Measurements from ENCODE around the gene ELP6.

The ELP6 gene

DNA sequence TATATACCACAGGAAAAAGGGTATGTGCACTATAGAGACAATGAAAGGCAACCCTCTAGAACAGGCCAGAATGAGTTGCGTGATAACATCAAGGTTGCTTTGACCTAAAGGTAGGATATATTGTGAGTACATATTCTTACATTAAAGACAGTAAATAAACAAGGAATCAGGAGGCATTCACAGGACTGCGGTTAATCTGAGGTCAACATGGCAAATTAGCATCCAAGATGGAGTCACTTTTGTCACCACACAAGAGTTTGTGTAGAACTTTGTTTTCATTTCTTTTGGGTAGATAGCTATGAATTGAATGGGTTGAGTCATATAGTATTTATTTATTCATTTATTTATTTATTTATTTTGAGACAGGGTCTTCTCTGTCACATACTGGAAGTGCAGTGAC is 26.2 kb downstream of the ELP6 start:
- TF ChIP-seq NFIC (IDR thresholded peaks at IDR 0.05), result no peak
- TF ChIP-seq ZBTB7A (IDR thresholded peaks at IDR 0.05; ENCODE audit: low read depth), result no peak
- no peak for TF ChIP-seq CEBPB (IDR thresholded peaks at IDR 0.05)

- TF ChIP-seq NFIC (IDR thresholded peaks at IDR 0.05) (no peak), CEBPB (IDR thresholded peaks at IDR 0.05) (no peak), TCF12 (IDR thresholded peaks at IDR 0.05; ENCODE audit: low read depth) (no peak), USF1 (IDR thresholded peaks at IDR 0.05) (no peak), TEAD4 (IDR thresholded peaks at IDR 0.05) (no peak), TAF1 (IDR thresholded peaks at IDR 0.05; ENCODE audit: low read depth) (no peak), FOXM1 (IDR thresholded peaks at IDR 0.05; ENCODE audit: borderline replicate concordance, low read depth) (no peak)
- TF ChIP-seq, protein P1, sequence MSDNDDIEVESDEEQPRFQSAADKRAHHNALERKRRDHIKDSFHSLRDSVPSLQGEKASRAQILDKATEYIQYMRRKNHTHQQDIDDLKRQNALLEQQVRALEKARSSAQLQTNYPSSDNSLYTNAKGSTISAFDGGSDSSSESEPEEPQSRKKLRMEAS (IDR thresholded peaks at IDR 0.05), result no peak
These were observed 27.7 kb downstream of the ELP6 start for GRCh38 chr3:47485812-47486211.

- TF ChIP-seq ZBTB7A (IDR thresholded peaks at IDR 0.05; ENCODE audit: low read depth) (no peak), REST (IDR thresholded peaks at IDR 0.05; ENCODE audit: low read depth) (no peak), USF1 (IDR thresholded peaks at IDR 0.05) (no peak), NFIC (IDR thresholded peaks at IDR 0.05) (no peak), CEBPB (IDR thresholded peaks at IDR 0.05) (no peak), EGR1 (IDR thresholded peaks at IDR 0.05) (no peak), CREB1 (IDR thresholded peaks at IDR 0.05; ENCODE audit: low read depth) (no peak)
- TF ChIP-seq, protein P1 (IDR thresholded peaks at IDR 0.05), result no peak
These were observed 31.1 kb downstream of the ELP6 start for GRCh38 chr3:47482366-47482765.

GRCh38 chr3:47479826-47480160 is 33.7 kb downstream of the ELP6 start:
- TF ChIP-seq EP300 (IDR thresholded peaks at IDR 0.05; ENCODE audit: borderline replicate concordance), result no peak
- TF ChIP-seq, protein P1 (IDR thresholded peaks at IDR 0.05), result no peak
- no peak for TF ChIP-seq CREB1 (IDR thresholded peaks at IDR 0.05; ENCODE audit: low read depth)
- TF ChIP-seq YY1 (IDR thresholded peaks at IDR 0.05; ENCODE audit: low read depth), result no peak
- no peak for TF ChIP-seq NFIC (IDR thresholded peaks at IDR 0.05)
- no peak for TF ChIP-seq ZBTB7A (IDR thresholded peaks at IDR 0.05; ENCODE audit: low read depth)
- no peak for TF ChIP-seq TCF12 (IDR thresholded peaks at IDR 0.05; ENCODE audit: low read depth)
- no peak for TF ChIP-seq TAF1 (IDR thresholded peaks at IDR 0.05; ENCODE audit: low read depth)
- no peak for TF ChIP-seq REST (IDR thresholded peaks at IDR 0.05; ENCODE audit: low read depth)
- no peak for TF ChIP-seq RAD21 (IDR thresholded peaks at IDR 0.05; ENCODE audit: low read depth)
- TF ChIP-seq FOXM1 (IDR thresholded peaks at IDR 0.05; ENCODE audit: borderline replicate concordance, low read depth), result no peak
- TF ChIP-seq TEAD4 (IDR thresholded peaks at IDR 0.05), result no peak
- TF ChIP-seq CEBPB (IDR thresholded peaks at IDR 0.05), result no peak
- no peak for TF ChIP-seq USF1 (IDR thresholded peaks at IDR 0.05)
- no peak for TF ChIP-seq EGR1 (IDR thresholded peaks at IDR 0.05)

DNA sequence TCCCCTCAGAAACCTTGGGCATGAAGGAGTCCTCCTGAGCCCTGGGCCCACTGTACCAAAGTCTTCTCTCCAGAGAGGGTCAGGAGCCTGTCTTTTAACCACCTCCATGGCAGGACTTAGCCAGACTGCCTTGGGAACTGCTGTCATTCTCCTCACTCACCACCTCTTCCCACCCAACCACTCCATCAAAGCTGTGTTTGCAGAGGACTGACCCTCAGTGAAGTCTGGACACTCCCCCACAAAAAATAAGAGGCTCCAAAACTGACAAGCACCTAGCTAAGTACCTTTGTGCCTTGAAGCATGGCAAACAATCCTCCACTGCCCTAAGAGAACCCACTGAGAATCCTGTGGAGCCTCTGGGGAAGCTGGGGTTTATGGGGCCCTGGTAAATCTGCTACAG is 35.5 kb downstream of the ELP6 start:
- TF ChIP-seq, protein P1 (IDR thresholded peaks at IDR 0.05), result no peak
- TF ChIP-seq NFIC (IDR thresholded peaks at IDR 0.05), result no peak
- no peak for TF ChIP-seq USF1 (IDR thresholded peaks at IDR 0.05)
- no peak for TF ChIP-seq YY1 (IDR thresholded peaks at IDR 0.05; ENCODE audit: low read depth)
- TF ChIP-seq EP300 (IDR thresholded peaks at IDR 0.05; ENCODE audit: borderline replicate concordance), result no peak
- TF ChIP-seq TAF1 (IDR thresholded peaks at IDR 0.05; ENCODE audit: low read depth), result no peak
- no peak for TF ChIP-seq REST (IDR thresholded peaks at IDR 0.05; ENCODE audit: low read depth)
- TF ChIP-seq RAD21 (IDR thresholded peaks at IDR 0.05; ENCODE audit: low read depth), result no peak
- TF ChIP-seq TCF12 (IDR thresholded peaks at IDR 0.05; ENCODE audit: low read depth), result no peak
- TF ChIP-seq ZBTB7A (IDR thresholded peaks at IDR 0.05; ENCODE audit: low read depth), result no peak
- no peak for TF ChIP-seq FOXM1 (IDR thresholded peaks at IDR 0.05; ENCODE audit: borderline replicate concordance, low read depth)
- no peak for TF ChIP-seq CEBPB (IDR thresholded peaks at IDR 0.05)
- no peak for TF ChIP-seq CREB1 (IDR thresholded peaks at IDR 0.05; ENCODE audit: low read depth)
- no peak for TF ChIP-seq TEAD4 (IDR thresholded peaks at IDR 0.05)
- TF ChIP-seq EGR1 (IDR thresholded peaks at IDR 0.05), result no peak

Data from Ishikawa (cell line).